Measurements from ENCODE around the gene BAHCC1.

BAHCC1 gene

GRCh38 chr17:81487487-81488275 is 92.4 kb downstream of the BAHCC1 start:
- peak overlapping the region; percentile 71 for H3K4me3 ChIP-seq (ENCODE audit: insufficient read length, low read depth)
- H3K9ac ChIP-seq (ENCODE audit: insufficient read length, low read depth) = peak overlapping the region; percentile 94
- H3K9me3 ChIP-seq (ENCODE audit: insufficient read depth, low read length) = no peaks in the 10 kb centered on the region
- no peak for TF ChIP-seq ZNF274 (IDR thresholded peaks at IDR 0.05; ENCODE audit: low read depth, low read length)
- TF ChIP-seq YY1 (IDR thresholded peaks at IDR 0.05; ENCODE audit: insufficient read depth, insufficient read length) = no peak
- DNase-seq (ENCODE audit: low read depth, low spot score) = peak; percentile 39
- H3K36me3 ChIP-seq (ENCODE audit: insufficient read depth, insufficient read length, low read length) = no peaks in the 10 kb centered on the region
- peaks cover 34% of the 10 kb centered on the region for H3K4me1 ChIP-seq (ENCODE audit: insufficient read depth, insufficient read length)
- H3K27me3 ChIP-seq (ENCODE audit: insufficient read depth, insufficient read length) = peaks cover 15% of the 10 kb centered on the region

- H3K4me3 ChIP-seq (ENCODE audit: insufficient read length, low read depth) = peak overlapping the region; percentile 71
- TF ChIP-seq ZNF274 (IDR thresholded peaks at IDR 0.05; ENCODE audit: low read depth, low read length) (no peak), SUZ12 (IDR thresholded peaks at IDR 0.05; ENCODE audit: extremely low read depth, insufficient read depth, insufficient read length) (no peak), YY1 (IDR thresholded peaks at IDR 0.05; ENCODE audit: insufficient read depth, insufficient read length) (no peak)
- H3K9me3 ChIP-seq (ENCODE audit: insufficient read depth, low read length) = no peaks in the 10 kb centered on the region
- peak overlapping the region; percentile 94 for H3K9ac ChIP-seq (ENCODE audit: insufficient read length, low read depth)
- no peaks in the 10 kb centered on the region for H3K36me3 ChIP-seq (ENCODE audit: insufficient read depth, insufficient read length, low read length)
- H3K27me3 ChIP-seq (ENCODE audit: insufficient read depth, insufficient read length) = peaks cover 11% of the 10 kb centered on the region
- H3K4me1 ChIP-seq (ENCODE audit: insufficient read depth, insufficient read length) = peaks cover 36% of the 10 kb centered on the region
- DNase-seq (ENCODE audit: low read depth, low spot score) = no peak
Measured at GRCh38 chr17:81488276-81488860, 93.1 kb downstream of the BAHCC1 start.

GRCh38 chr17:81489012-81489997 is 94.0 kb downstream of the BAHCC1 start:
- H3K4me3 ChIP-seq (ENCODE audit: insufficient read length, low read depth) = peak overlapping the region; percentile 71

GRCh38 chr17:81489998-81490992 is 95.0 kb downstream of the BAHCC1 start:
- Histone ChIP-seq H3K27me3 (ENCODE audit: insufficient read depth, insufficient read length) (peaks cover 10% of the 10 kb centered on the region), H3K4me1 (ENCODE audit: insufficient read depth, insufficient read length) (peaks cover 24% of the 10 kb centered on the region), H3K36me3 (ENCODE audit: insufficient read depth, insufficient read length, low read length) (no peaks in the 10 kb centered on the region), H3K9ac (ENCODE audit: insufficient read length, low read depth) (peak overlapping the region; percentile 94), H3K9me3 (ENCODE audit: insufficient read depth, low read length) (no peaks in the 10 kb centered on the region), H3K4me3 (ENCODE audit: insufficient read length, low read depth) (peak overlapping the region; percentile 8)
- TF ChIP-seq SUZ12 (IDR thresholded peaks at IDR 0.05; ENCODE audit: extremely low read depth, insufficient read depth, insufficient read length) = no peak
- TF ChIP-seq YY1 (IDR thresholded peaks at IDR 0.05; ENCODE audit: insufficient read depth, insufficient read length) = no peak
- no peak for TF ChIP-seq ZNF274 (IDR thresholded peaks at IDR 0.05; ENCODE audit: low read depth, low read length)
- no peak for DNase-seq (ENCODE audit: low read depth, low spot score)

More at GRCh38 chr17:81489012-81489997, 94.0 kb downstream of the BAHCC1 start:
- DNase-seq (ENCODE audit: low read depth, low spot score) = no peak
- peaks cover 3% of the 10 kb centered on the region for H3K27me3 ChIP-seq (ENCODE audit: insufficient read depth, insufficient read length)
- H3K9me3 ChIP-seq (ENCODE audit: insufficient read depth, low read length) = no peaks in the 10 kb centered on the region
- H3K4me1 ChIP-seq (ENCODE audit: insufficient read depth, insufficient read length) = peaks cover 29% of the 10 kb centered on the region
- TF ChIP-seq SUZ12 (IDR thresholded peaks at IDR 0.05; ENCODE audit: extremely low read depth, insufficient read depth, insufficient read length) = no peak
- no peak for TF ChIP-seq YY1 (IDR thresholded peaks at IDR 0.05; ENCODE audit: insufficient read depth, insufficient read length)
- TF ChIP-seq ZNF274 (IDR thresholded peaks at IDR 0.05; ENCODE audit: low read depth, low read length) = no peak
- peak overlapping the region; percentile 94 for H3K9ac ChIP-seq (ENCODE audit: insufficient read length, low read depth)
- H3K36me3 ChIP-seq (ENCODE audit: insufficient read depth, insufficient read length, low read length) = no peaks in the 10 kb centered on the region

- TF ChIP-seq ZNF274 (IDR thresholded peaks at IDR 0.05; ENCODE audit: low read depth, low read length) (no peak), SUZ12 (IDR thresholded peaks at IDR 0.05; ENCODE audit: extremely low read depth, insufficient read depth, insufficient read length) (no peak), YY1 (IDR thresholded peaks at IDR 0.05; ENCODE audit: insufficient read depth, insufficient read length) (no peak)
- no peak for DNase-seq (ENCODE audit: low read depth, low spot score)
- Histone ChIP-seq H3K27me3 (ENCODE audit: insufficient read depth, insufficient read length) (peaks cover 10% of the 10 kb centered on the region), H3K9me3 (ENCODE audit: insufficient read depth, low read length) (no peaks in the 10 kb centered on the region), H3K36me3 (ENCODE audit: insufficient read depth, insufficient read length, low read length) (no peaks in the 10 kb centered on the region), H3K4me1 (ENCODE audit: insufficient read depth, insufficient read length) (peaks cover 24% of the 10 kb centered on the region), H3K9ac (ENCODE audit: insufficient read length, low read depth) (no peak overlapping the region), H3K4me3 (ENCODE audit: insufficient read length, low read depth) (no peak overlapping the region)
Measured at GRCh38 chr17:81491181-81491581, 95.9 kb downstream of the BAHCC1 start.

- Histone ChIP-seq H3K9me3 (ENCODE audit: insufficient read depth, low read length) (no peaks in the 10 kb centered on the region), H3K27me3 (ENCODE audit: insufficient read depth, insufficient read length) (peaks cover 10% of the 10 kb centered on the region), H3K36me3 (ENCODE audit: insufficient read depth, insufficient read length, low read length) (no peaks in the 10 kb centered on the region), H3K4me3 (ENCODE audit: insufficient read length, low read depth) (no peak overlapping the region), H3K4me1 (ENCODE audit: insufficient read depth, insufficient read length) (peaks cover 21% of the 10 kb centered on the region), H3K9ac (ENCODE audit: insufficient read length, low read depth) (no peak overlapping the region)
- TF ChIP-seq ZNF274 (IDR thresholded peaks at IDR 0.05; ENCODE audit: low read depth, low read length) (no peak), YY1 (IDR thresholded peaks at IDR 0.05; ENCODE audit: insufficient read depth, insufficient read length) (no peak), SUZ12 (IDR thresholded peaks at IDR 0.05; ENCODE audit: extremely low read depth, insufficient read depth, insufficient read length) (no peak)
- no peak for DNase-seq (ENCODE audit: low read depth, low spot score)
Measured at GRCh38 chr17:81491761-81492160, 96.5 kb downstream of the BAHCC1 start.

Measured in NT2/D1 (cell line).